RWPE2 (cell line): Measurements from ENCODE around the gene RNF112.

Experiments
- ATAC-seq: fragments of 200-7000 bp; cut with Tn5 transposase; 3 replicates; pipeline ENCODE4 v1.9.1; 2021; ENCODE audit warnings: low read depth
- DNase-seq: peaks from one replicate; pipeline ENCODE4 v3.0.0-alpha.2; 2020; ENCODE audit warnings: low spot score
- H3K27ac ChIP-seq: fragments of 450-650 bp; 2 replicates; pipeline ENCODE4 v1.5.1; 2017; ENCODE audit warnings: mild to moderate bottlenecking; ENCODE audit not compliant: poor library complexity, severe bottlenecking
- H3K27me3 ChIP-seq: fragments of 250-450 bp; sonication (Bioruptor Pico); 2 replicates; pipeline ENCODE4 v1.5.1; 2021; ENCODE audit warnings: mild to moderate bottlenecking, moderate library complexity; ENCODE audit not compliant: insufficient read depth, poor library complexity, severe bottlenecking
- H3K36me3 ChIP-seq: fragments of 250-450 bp; sonication (Bioruptor Pico); 2 replicates; pipeline ENCODE4 v1.5.1; 2020; ENCODE audit warnings: low read depth, mild to moderate bottlenecking, moderate library complexity
- H3K4me1 ChIP-seq: fragments of 250-450 bp; sonication (Bioruptor Pico); 2 replicates; pipeline ENCODE4 v1.5.1; 2021; ENCODE audit warnings: mild to moderate bottlenecking, moderate library complexity; ENCODE audit not compliant: insufficient read depth, poor library complexity, severe bottlenecking
- H3K4me3 ChIP-seq: fragments of 250-450 bp; sonication (Bioruptor Pico); 2 replicates; pipeline ENCODE4 v1.5.1; 2021; ENCODE audit warnings: mild to moderate bottlenecking, moderate library complexity; ENCODE audit not compliant: severe bottlenecking
- H3K9me3 ChIP-seq: fragments of 250-450 bp; sonication (Bioruptor Pico); 2 replicates; pipeline ENCODE4 v1.5.1; 2021; ENCODE audit warnings: mild to moderate bottlenecking, moderate library complexity; ENCODE audit not compliant: severe bottlenecking
- CTCF ChIP-seq: fragments of 450-650 bp; IDR thresholded peaks from one replicate; pipeline ENCODE4 v1.5.1; 2017; ENCODE audit warnings: mild to moderate bottlenecking, moderate library complexity; ENCODE audit not compliant: poor library complexity, severe bottlenecking

RNF112 gene

GRCh38 chr17:19410875-19411620, at the start of gene RNF112:
RNF112 (plus strand) TSS chr17:19411232; CDS start chr17:19411409, 177 bp downstream.
- Histone ChIP-seq H3K4me1 (peaks cover 7% of the 10 kb centered on the region), H3K36me3 (no peaks in the 10 kb centered on the region), H3K27me3 (no peaks in the 10 kb centered on the region), H3K27ac (no peak within 1 kb of the TSS), H3K9me3 (no peaks in the 10 kb centered on the region), H3K4me3 (no peak within 1 kb of the TSS)
- DNase-seq (no peak), ATAC-seq (no peak)
- TF ChIP-seq CTCF: no peak

- H3K4me1 ChIP-seq: no peaks in the 10 kb centered on the region
- H3K9me3 ChIP-seq: no peaks in the 10 kb centered on the region
- no peaks in the 10 kb centered on the region for H3K27me3 ChIP-seq
- no peak overlapping the region for H3K27ac ChIP-seq
- H3K4me3 ChIP-seq: peak overlapping the region; percentile 61
- DNase-seq (peak; percentile 57), ATAC-seq (no peak)
- no peaks in the 10 kb centered on the region for H3K36me3 ChIP-seq
- TF ChIP-seq CTCF: no peak
These were observed 49.7 kb upstream of the RNF112 start for GRCh38 chr17:19361326-19361725.

- no peak for TF ChIP-seq CTCF
- ATAC-seq: no peak
- no peaks in the 10 kb centered on the region for H3K4me1 ChIP-seq
- H3K27me3 ChIP-seq: no peaks in the 10 kb centered on the region
- no peak for DNase-seq
- H3K27ac ChIP-seq: peak overlapping the region; percentile 58
- H3K9me3 ChIP-seq: no peaks in the 10 kb centered on the region
- peak overlapping the region; percentile 61 for H3K4me3 ChIP-seq
- no peaks in the 10 kb centered on the region for H3K36me3 ChIP-seq
These were observed 49.1 kb upstream of the RNF112 start for GRCh38 chr17:19361944-19362276.

- Histone ChIP-seq H3K27ac (peak within 1 kb of the TSS; percentile 58), H3K4me1 (no peaks in the 10 kb centered on the region), H3K27me3 (no peaks in the 10 kb centered on the region), H3K4me3 (peak within 1 kb of the TSS; percentile 61), H3K9me3 (no peaks in the 10 kb centered on the region), H3K36me3 (no peaks in the 10 kb centered on the region)
- ATAC-seq (peak; percentile 79), DNase-seq (peak; percentile 89)
- TF ChIP-seq CTCF: peak; percentile 98
These were observed 48.5 kb upstream of the RNF112 start, which contains the start of gene B9D1 for GRCh38 chr17:19362277-19363113. B9D1 (minus strand) TSS chr17:19362723; CDS start chr17:19362569, 154 bp downstream.
